Esophagus muscularis mucosa (tissue), 4 donors: ENCODE results near the gene ZNF536. TPM values are rescaled to one million over a fixed set of nuclear protein-coding genes. Genes with fewer than 3 reads are reported as not detected.
"Not testable (repeated sequence)": the region's sequence is repeated elsewhere in the genome, so short reads cannot be mapped to it uniquely, and the experiment has no call there.

Experiments used
- DNase-seq: peaks from one replicate; pipeline ENCODE4 v3.0.0-alpha.2; 2017; ENCODE audit errors: extremely low spot score
- H3K27ac ChIP-seq, 4 donors: fragments of 200-600 bp; sonication (generic); replicated peaks in 1 of 4; 1 replicate in 3 of 4; 2 replicates in 1 of 4; pipeline ENCODE4 v1.5.1; 2016 to 2019; ENCODE audit warnings: mild to moderate bottlenecking in 1 of 4
- H3K27me3 ChIP-seq, 4 donors: fragments of 200-600 bp; sonication (generic); one replicate each; pipeline versions ENCODE4 v1.5.1 to v1.6.0; 2016 to 2019
- H3K36me3 ChIP-seq, 4 donors: fragments of 200-600 bp; sonication (generic); one replicate each; pipeline ENCODE4 v1.5.1; 2016 to 2019
- H3K4me1 ChIP-seq, 4 donors: fragments of 200-600 bp; sonication (generic); one replicate each; pipeline ENCODE4 v1.5.1; 2016 to 2019
- H3K4me3 ChIP-seq, 4 donors: fragments of 200-600 bp; sonication (generic); 1 replicate in 2 of 4; 2 replicates in 2 of 4; pipeline ENCODE4 v1.5.1; 2016 to 2019; ENCODE audit warnings: mild to moderate bottlenecking in 4 of 4, moderate library complexity in 1 of 4
- H3K9me3 ChIP-seq, 4 donors: fragments of 200-600 bp; sonication (generic); 1 replicate in 3 of 4; 2 replicates in 1 of 4; pipeline ENCODE4 v1.5.1; 2016 to 2019
- EP300 ChIP-seq: sonication (generic); formaldehyde crosslinking; IDR thresholded peaks from one replicate; pipeline ENCODE4 v1.6.1; 2017; ENCODE audit warnings: antibody characterized with exemption
- POLR2A ChIP-seq: fragments of 450-650 bp; IDR thresholded peaks from one replicate; pipeline ENCODE4 v1.6.1; 2017; ENCODE audit warnings: antibody characterized with exemption, moderate library complexity, mild to moderate bottlenecking, low read depth
- POLR2AphosphoS5 ChIP-seq, 2 donors: sonication (generic); formaldehyde crosslinking; IDR thresholded peaks; one replicate each; pipeline ENCODE4 v1.6.1; 2017; ENCODE audit warnings: antibody characterized with exemption in 2 of 2
- WGBS: methylation state at CpG from one replicate; pipeline ENCODE4 v1.1.5; 2018; 5-methylcytosine and 5-hydroxymethylcytosine counted together
- intact Hi-C: fragments of 100-400 bp; cut with DNase I; formaldehyde crosslinking; loops from one replicate; pipeline ENCODE4 v1.15.1; 2023
- total RNA-seq, 4 donors: library from RNA; depleted of rRNA; stranded (reverse); fragments of >200 nt; gene quantifications; one replicate each; pipeline versions ENCODE4 v1.1.0 to v1.2.1, GENCODE V29; 2016
- TF ChIP-seq, protein P1 (sequence below), 3 experiments: fragments of 200-600 bp in 2 of 3; fragments of 450-650 bp in 1 of 3; sonication (generic) in 2 of 3; IDR thresholded peaks; one replicate each; pipeline ENCODE4 v1.5.1; 2017 to 2019; ENCODE audit warnings: antibody characterized with exemption in 3 of 3, mild to moderate bottlenecking in 2 of 3, moderate library complexity in 1 of 3

Gene ZNF536
- total RNA-seq, 4 donors from 2014 or later = 2.5 to 7.3 (median 5.6) TPM

DNA sequence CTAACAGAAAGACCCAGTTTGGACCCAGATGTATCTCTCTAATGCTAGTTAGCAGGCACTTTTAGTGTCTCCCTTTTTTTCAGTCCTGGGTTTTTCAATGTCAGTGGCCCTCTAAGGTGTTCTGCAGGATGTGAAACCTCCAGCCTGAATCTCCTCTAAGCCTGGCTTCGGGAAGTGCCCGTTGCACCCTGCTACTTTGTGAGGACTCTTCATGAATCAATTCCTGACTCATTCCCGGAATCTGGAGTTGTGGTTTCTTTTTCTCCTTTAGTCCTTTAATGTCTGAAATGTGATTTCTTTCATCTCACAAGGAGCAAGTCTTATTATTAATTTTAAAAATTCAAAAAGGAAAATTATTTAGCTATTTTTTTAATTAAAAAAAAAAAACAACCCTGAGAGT is 116.0 kb downstream of the ZNF536 start:
- WGBS = 53% methylated on average over 3 of the region's 3 CpGs
- no peaks in the 10 kb centered on the region for H3K4me1 ChIP-seq
- intact Hi-C loops = no loop called here
- no peak for DNase-seq
- H3K9me3 ChIP-seq = no peaks in the 10 kb centered on the region
- TF ChIP-seq, protein P1, sequence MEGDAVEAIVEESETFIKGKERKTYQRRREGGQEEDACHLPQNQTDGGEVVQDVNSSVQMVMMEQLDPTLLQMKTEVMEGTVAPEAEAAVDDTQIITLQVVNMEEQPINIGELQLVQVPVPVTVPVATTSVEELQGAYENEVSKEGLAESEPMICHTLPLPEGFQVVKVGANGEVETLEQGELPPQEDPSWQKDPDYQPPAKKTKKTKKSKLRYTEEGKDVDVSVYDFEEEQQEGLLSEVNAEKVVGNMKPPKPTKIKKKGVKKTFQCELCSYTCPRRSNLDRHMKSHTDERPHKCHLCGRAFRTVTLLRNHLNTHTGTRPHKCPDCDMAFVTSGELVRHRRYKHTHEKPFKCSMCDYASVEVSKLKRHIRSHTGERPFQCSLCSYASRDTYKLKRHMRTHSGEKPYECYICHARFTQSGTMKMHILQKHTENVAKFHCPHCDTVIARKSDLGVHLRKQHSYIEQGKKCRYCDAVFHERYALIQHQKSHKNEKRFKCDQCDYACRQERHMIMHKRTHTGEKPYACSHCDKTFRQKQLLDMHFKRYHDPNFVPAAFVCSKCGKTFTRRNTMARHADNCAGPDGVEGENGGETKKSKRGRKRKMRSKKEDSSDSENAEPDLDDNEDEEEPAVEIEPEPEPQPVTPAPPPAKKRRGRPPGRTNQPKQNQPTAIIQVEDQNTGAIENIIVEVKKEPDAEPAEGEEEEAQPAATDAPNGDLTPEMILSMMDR (IDR thresholded peaks at IDR 0.05) = no peak
- TF ChIP-seq EP300 (no peak), POLR2A (no peak), POLR2AphosphoS5 (IDR thresholded peaks at IDR 0.05) (no peak)
- H3K27me3 ChIP-seq = peaks cover 0 to 41% (median 0%) of the 10 kb centered on the region in 4 donors
- H3K36me3 ChIP-seq = no peaks in the 10 kb centered on the region
- H3K4me3 ChIP-seq = no peak overlapping the region
- H3K27ac ChIP-seq = no peak overlapping the region

DNA sequence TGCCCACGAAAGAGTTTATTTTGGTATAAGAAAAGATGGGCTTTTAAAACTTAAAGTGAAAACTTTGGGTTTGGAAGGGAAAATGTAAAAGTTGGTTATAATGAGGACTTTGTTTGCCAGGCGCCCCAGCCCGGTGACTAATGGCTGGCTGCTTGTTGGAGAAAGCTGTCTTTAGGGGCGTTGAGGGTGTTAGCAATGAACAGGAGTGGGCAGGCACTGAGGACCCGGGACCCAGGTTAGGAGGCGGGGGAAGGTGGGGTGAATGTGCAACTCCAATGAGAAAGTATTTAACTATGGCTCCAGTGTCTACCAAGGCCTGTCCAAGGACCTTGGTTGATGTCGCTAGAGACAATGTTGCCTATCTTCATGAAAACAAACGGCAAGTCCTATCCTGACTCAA is 118.6 kb downstream of the ZNF536 start:
- Histone ChIP-seq H3K27ac (no peak overlapping the region), H3K4me3 (no peak overlapping the region), H3K9me3 (no peaks in the 10 kb centered on the region), H3K36me3 (no peaks in the 10 kb centered on the region), H3K4me1 (no peaks in the 10 kb centered on the region), H3K27me3 (peaks cover 0 to 40% (median 1%) of the 10 kb centered on the region in 4 donors)
- no peak for DNase-seq
- 90% methylated on average over 8 of the region's 8 CpGs for WGBS
- no peak for TF ChIP-seq EP300
- TF ChIP-seq POLR2AphosphoS5 (IDR thresholded peaks at IDR 0.05) = no peak
- TF ChIP-seq, protein P1 (IDR thresholded peaks at IDR 0.05) = no peak
- TF ChIP-seq POLR2A = no peak
- intact Hi-C loops = no loop called here

DNA sequence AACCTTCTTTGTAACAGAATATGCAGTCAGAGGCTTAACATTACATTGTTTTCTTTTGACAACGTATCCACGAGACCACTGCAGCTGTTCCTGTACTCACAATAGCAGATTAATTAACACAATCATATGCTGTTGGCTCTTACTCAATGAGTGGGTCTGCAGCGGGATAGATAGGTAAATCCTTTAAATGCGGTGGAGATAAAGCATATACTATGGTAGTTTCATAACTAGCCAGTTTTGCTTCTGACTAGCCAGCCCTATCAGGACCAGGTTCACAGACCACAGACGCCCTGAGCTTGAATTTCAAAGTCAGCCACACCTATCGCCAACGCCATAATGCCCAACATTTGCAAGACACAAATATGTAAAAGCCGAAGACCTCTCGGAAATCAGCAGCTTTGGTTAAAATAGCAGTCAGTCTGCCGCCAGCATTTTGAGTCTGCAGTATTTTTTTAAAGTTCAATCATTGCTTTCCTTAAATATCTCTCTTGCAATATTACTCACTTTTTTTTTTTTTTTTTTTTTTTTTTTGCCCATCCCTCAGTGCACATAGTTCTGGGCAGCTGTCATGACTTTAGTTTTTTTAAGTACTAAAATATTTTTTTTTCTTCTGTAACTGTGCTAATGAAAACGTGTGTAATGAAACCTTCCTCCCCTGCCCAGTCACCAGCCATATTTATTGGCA is 120.5 kb downstream of the ZNF536 start:
- Histone ChIP-seq H3K9me3 (no peaks in the 10 kb centered on the region), H3K4me1 (no peaks in the 10 kb centered on the region), H3K27ac (no peak overlapping the region), H3K36me3 (no peaks in the 10 kb centered on the region), H3K27me3 (peaks cover 0 to 39% (median 1%) of the 10 kb centered on the region in 4 donors), H3K4me3 (no peak overlapping the region)
- no peak for DNase-seq
- 21% methylated on average over 11 of the region's 11 CpGs for WGBS
- no peak for TF ChIP-seq EP300
- intact Hi-C loops = no loop called here

DNA sequence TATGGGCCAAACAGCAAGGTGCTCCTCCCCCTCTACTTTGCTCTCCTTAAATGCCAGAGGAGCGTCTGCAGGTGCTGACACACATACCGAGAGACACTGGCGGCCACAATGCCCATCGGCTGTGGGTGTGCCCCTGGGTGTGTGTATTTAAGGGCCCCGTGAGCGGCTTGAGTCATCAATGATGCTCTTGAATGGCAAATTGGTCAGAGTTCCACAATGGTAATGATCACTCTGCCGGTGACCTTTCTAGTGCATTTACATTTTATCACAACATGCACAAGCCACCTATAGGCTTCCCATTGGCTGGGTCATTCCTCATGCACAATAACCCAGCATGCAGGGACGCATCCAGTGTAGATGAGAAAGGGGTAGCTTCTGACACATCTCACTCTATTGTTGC is 124.8 kb downstream of the ZNF536 start:
- 86% methylated on average over 8 of the region's 8 CpGs for WGBS
- Histone ChIP-seq H3K27me3 (peaks cover 0 to 44% (median 1%) of the 10 kb centered on the region in 4 donors), H3K36me3 (no peaks in the 10 kb centered on the region), H3K4me1 (no peaks in the 10 kb centered on the region), H3K9me3 (no peaks in the 10 kb centered on the region), H3K4me3 (no peak overlapping the region), H3K27ac (no peak overlapping the region)
- TF ChIP-seq EP300 (no peak), POLR2A (no peak), POLR2AphosphoS5 (IDR thresholded peaks at IDR 0.05) (no peak)
- TF ChIP-seq, protein P1 (IDR thresholded peaks at IDR 0.05) = no peak
- no peak for DNase-seq
- intact Hi-C loops = no loop called here

DNA sequence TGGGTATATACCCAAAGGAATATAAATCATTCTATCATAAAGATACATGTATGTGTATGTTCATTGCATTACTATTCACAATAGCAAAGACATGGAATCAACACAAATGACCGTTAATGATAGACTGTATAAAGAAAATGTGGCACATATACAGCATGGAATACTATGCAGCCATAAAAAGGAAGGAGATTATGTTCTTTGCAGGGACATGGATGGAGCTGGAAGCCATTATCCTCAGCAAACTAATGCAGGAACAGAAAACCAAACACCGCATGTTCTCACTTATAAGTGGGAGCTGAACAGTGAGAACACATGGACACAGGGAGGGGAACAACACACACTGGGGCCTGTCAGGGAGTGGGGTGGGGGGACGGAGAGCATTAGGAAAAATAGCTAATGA is 125.9 kb downstream of the ZNF536 start:
- H3K27ac ChIP-seq, DNase-seq, H3K4me3 ChIP-seq, intact Hi-C loops, H3K9me3 ChIP-seq, H3K4me1 ChIP-seq, H3K36me3 ChIP-seq: not testable (repeated sequence)
- H3K27me3 ChIP-seq = peaks cover 0 to 52% (median 1%) of the 10 kb centered on the region in 4 donors
- WGBS = 81% methylated on average over 3 of the region's 3 CpGs

DNA sequence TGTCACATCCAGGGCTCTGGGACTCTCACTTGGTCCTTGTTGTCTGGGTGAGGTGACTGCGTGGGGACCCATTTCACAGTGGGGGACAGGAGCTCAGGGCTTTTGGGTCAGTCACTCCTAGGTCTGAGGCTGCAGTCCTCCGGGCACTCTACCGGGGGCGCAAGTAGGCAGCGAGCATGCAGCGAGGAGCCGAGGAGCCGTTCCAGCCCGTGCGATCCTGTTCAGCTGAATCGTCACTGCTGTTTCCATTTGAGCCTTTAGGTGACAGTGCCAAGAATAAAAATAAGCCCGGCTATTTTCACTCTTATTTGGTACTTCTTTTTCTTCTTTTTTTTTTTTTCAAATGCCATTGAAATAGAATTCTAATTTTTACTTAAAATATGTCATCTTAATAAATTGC is 126.5 kb downstream of the ZNF536 start:
- peaks cover 0 to 50% (median under 1%) of the 10 kb centered on the region in 4 donors for H3K27me3 ChIP-seq
- WGBS = 16% methylated on average over 12 of the region's 12 CpGs
- no peak overlapping the region for H3K4me3 ChIP-seq
- no peaks in the 10 kb centered on the region for H3K4me1 ChIP-seq
- no peaks in the 10 kb centered on the region for H3K9me3 ChIP-seq
- H3K27ac ChIP-seq = no peak overlapping the region
- TF ChIP-seq, protein P1 (IDR thresholded peaks at IDR 0.05) = no peak
- no peak for TF ChIP-seq EP300
- no peak for TF ChIP-seq POLR2AphosphoS5 (IDR thresholded peaks at IDR 0.05)
- no peak for TF ChIP-seq POLR2A
- DNase-seq = no peak
- intact Hi-C loops = no loop called here
- H3K36me3 ChIP-seq = no peaks in the 10 kb centered on the region
